Endothelial cell of umbilical vein (primary cell): ENCODE data around the gene SFXN4.

Experiments
- EZH2 ChIP-seq: IDR thresholded peaks from 2 replicates; pipeline ENCODE4 v1.6.1; 2012; ENCODE audit warnings: borderline replicate concordance, low read depth, mild to moderate bottlenecking, moderate library complexity, low read length, inconsistent platforms; ENCODE audit not compliant: severe bottlenecking
- POLR2A ChIP-seq: IDR thresholded peaks from 2 replicates; pipeline ENCODE4 v1.6.1; 2012; ENCODE audit warnings: low read depth, mild to moderate bottlenecking, control low read depth, low read length
- POLR2AphosphoS5 ChIP-seq: IDR thresholded peaks from 2 replicates; pipeline ENCODE4 v1.6.1; 2012; ENCODE audit warnings: low read depth, mild to moderate bottlenecking, control low read depth, low read length, moderate library complexity; ENCODE audit not compliant: insufficient read depth
- TF ChIP-seq, protein P1 (sequence below), 2 donors: IDR thresholded peaks; 1 replicate in 1 of 2; 2 replicates in 1 of 2; pipeline ENCODE4 v1.5.1; 2011; ENCODE audit warnings: low read length in 2 of 2, mild to moderate bottlenecking in 2 of 2, moderate library complexity in 2 of 2, control low read depth in 1 of 2, inconsistent platforms in 1 of 2, low read depth in 1 of 2; ENCODE audit not compliant: insufficient read depth in 1 of 2; ENCODE audit errors: extremely low read depth in 1 of 2
- TF ChIP-seq, protein P2 (sequence below): IDR thresholded peaks from 2 replicates; pipeline ENCODE4 v1.6.1; 2011; ENCODE audit not compliant: insufficient read depth, insufficient read length

DNA sequence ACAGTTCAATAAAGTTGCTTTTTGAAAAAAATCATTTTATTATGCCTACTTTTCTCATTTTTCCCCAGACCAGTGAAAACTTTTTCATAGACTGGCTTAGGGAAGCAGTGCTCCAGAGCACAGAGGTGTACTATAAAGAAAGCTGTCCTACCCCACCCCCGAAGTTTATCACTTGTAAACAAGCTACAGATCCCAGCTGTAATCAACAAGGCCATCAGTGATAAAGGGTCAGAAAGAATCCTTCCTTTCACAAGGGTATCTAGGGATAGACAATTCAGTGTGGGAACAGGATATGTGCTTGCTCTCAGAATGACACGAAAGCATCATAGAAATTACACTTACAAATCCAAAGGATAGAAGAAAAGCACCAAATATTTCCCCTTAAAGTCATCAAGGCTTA lies 8.6 kb upstream of the SFXN4 start:
- TF ChIP-seq, protein P1, sequence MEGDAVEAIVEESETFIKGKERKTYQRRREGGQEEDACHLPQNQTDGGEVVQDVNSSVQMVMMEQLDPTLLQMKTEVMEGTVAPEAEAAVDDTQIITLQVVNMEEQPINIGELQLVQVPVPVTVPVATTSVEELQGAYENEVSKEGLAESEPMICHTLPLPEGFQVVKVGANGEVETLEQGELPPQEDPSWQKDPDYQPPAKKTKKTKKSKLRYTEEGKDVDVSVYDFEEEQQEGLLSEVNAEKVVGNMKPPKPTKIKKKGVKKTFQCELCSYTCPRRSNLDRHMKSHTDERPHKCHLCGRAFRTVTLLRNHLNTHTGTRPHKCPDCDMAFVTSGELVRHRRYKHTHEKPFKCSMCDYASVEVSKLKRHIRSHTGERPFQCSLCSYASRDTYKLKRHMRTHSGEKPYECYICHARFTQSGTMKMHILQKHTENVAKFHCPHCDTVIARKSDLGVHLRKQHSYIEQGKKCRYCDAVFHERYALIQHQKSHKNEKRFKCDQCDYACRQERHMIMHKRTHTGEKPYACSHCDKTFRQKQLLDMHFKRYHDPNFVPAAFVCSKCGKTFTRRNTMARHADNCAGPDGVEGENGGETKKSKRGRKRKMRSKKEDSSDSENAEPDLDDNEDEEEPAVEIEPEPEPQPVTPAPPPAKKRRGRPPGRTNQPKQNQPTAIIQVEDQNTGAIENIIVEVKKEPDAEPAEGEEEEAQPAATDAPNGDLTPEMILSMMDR (IDR thresholded peaks at IDR 0.05; ENCODE audit: extremely low read depth in 1 of 2, insufficient read depth in 1 of 2, low read depth in 1 of 2, low read length in 2 of 2): no peak
- TF ChIP-seq POLR2A (no peak), POLR2AphosphoS5 (no peak), EZH2 (no peak)
- TF ChIP-seq, protein P2, sequence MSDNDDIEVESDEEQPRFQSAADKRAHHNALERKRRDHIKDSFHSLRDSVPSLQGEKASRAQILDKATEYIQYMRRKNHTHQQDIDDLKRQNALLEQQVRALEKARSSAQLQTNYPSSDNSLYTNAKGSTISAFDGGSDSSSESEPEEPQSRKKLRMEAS: no peak
